ENCODE data around the gene CCBE1.

GRCh38 chr18:59481436-59481835 lies 215.8 kb downstream of the CCBE1 start:
- TF ChIP-seq CTCF (IDR thresholded peaks at IDR 0.05; ENCODE audit: poor library complexity, severe bottlenecking) (no peak), TAF1 (IDR thresholded peaks at IDR 0.05; ENCODE audit: low read depth) (no peak), EP300 (conservative IDR thresholded peaks at IDR 0.05; ENCODE audit: poor library complexity, severe bottlenecking) (no peak)
